CD4-positive, alpha-beta T cell treated with Interleukin-10 for 1 hour (primary cell): ENCODE results near the gene GPBP1L1.

ENCODE experiments used
- DNase-seq: peaks from one replicate; pipeline ENCODE4 v3.0.0-alpha.2; 2020

GPBP1L1 gene

GRCh38 chr1:45585496-45586075 lies 100.7 kb downstream of the GPBP1L1 start:
- DNase-seq: no peak

DNA sequence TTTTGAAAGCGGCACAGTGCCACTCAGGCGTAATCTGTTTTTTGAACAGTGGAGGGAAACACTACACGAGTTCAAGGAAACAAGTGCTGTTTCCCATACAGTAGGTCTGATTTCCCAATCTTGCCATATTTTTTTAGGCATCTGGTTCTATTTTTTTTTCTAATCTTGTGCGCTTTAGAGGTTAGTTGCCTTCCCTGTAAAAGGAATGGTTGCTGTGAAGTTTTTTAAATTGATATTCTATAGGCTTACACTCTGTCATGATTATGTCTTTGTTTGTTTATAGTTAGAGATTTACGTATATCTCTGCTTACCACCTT lies 101.3 kb downstream of the GPBP1L1 start:
- DNase-seq: no peak

DNA sequence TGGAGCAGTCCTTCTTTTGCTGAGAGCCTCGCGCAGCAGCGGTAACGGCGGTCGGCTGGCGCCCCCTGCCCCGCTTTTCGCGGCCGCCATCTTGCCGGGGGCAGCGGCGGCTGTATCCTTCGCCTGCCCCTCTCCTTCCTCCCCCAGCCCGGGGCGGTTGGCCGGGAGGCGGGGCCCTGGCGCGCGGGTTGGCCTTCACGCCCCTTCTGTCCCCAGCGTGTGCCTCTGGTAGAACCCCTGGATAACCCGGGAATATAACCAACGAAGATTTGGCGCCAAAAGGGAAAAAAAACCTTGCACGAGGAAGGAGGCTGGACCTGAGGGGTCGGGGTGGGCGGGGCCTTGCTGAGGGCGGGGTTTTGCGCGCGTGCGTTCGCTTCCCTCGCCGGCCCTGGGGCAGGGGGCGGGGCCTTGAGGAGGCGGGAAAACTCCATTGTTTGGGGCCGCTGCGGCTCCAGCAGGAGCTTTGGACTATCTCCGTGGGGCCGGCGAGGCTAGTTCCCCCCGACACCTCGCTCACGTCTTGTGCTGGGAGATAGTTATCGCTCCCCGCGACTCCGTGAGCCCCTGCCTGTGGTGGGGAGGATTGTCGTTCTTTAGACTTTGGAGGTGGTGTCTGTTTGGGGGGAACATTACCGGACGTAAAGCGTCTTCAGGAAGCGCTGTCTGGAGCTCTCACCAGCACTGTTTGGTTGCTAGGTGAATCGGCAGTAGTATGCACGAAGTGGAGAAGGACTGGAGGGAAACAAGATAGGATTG lies 101.8 kb downstream of the GPBP1L1 start:
- DNase-seq: peak; percentile 87

- DNase-seq: peak; percentile 94
Observed at GRCh38 chr1:45583666-45584350, 102.5 kb downstream of the GPBP1L1 start, which contains the start of gene NASP. Gene NASP, plus strand, starts transcription at chr1:45584041. Its CDS starts 106 bp downstream, at chr1:45584147.

DNA sequence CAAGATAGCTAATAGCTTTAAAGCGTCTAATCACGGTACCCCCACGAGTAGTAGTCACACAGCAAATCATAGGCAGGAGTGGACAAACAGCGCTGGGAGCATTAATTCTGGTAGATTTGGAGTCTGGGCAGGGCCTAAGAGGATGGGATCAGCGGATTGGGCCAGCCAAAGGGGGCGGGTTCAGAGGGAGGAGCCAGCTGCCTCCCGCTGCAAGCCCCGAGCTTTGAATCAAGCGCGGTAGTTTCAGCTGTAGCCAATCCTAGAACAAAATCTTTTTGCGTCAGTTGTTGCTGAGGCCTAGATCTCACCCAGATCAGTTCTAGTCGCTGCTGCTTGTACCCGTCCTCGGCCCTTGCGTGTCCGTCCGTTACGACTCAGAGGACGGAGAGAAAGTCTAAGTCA lies 103.1 kb downstream of the GPBP1L1 start:
- peak; percentile 97 for DNase-seq
